Esophagus muscularis mucosa (tissue), 4 donors: ENCODE data around the gene DYRK4. TPM values are rescaled to one million over a fixed set of nuclear protein-coding genes. Genes with fewer than 3 reads are reported as not detected.

ENCODE experiments used
- DNase-seq: peaks from one replicate; pipeline ENCODE4 v3.0.0-alpha.2; 2017; ENCODE audit errors: extremely low spot score
- H3K27ac ChIP-seq, 4 donors: fragments of 200-600 bp; sonication (generic); replicated peaks in 1 of 4; 1 replicate in 3 of 4; 2 replicates in 1 of 4; pipeline ENCODE4 v1.5.1; 2016 to 2019; ENCODE audit warnings: mild to moderate bottlenecking in 1 of 4
- H3K27me3 ChIP-seq, 4 donors: fragments of 200-600 bp; sonication (generic); one replicate each; pipeline versions ENCODE4 v1.5.1 to v1.6.0; 2016 to 2019
- H3K36me3 ChIP-seq, 4 donors: fragments of 200-600 bp; sonication (generic); one replicate each; pipeline ENCODE4 v1.5.1; 2016 to 2019
- H3K4me1 ChIP-seq, 4 donors: fragments of 200-600 bp; sonication (generic); one replicate each; pipeline ENCODE4 v1.5.1; 2016 to 2019
- H3K4me3 ChIP-seq, 4 donors: fragments of 200-600 bp; sonication (generic); 1 replicate in 2 of 4; 2 replicates in 2 of 4; pipeline ENCODE4 v1.5.1; 2016 to 2019; ENCODE audit warnings: mild to moderate bottlenecking in 4 of 4, moderate library complexity in 1 of 4
- H3K9me3 ChIP-seq, 4 donors: fragments of 200-600 bp; sonication (generic); 1 replicate in 3 of 4; 2 replicates in 1 of 4; pipeline ENCODE4 v1.5.1; 2016 to 2019
- CTCF ChIP-seq, 3 experiments: fragments of 200-600 bp in 2 of 3; fragments of 450-650 bp in 1 of 3; sonication (generic) in 2 of 3; IDR thresholded peaks; one replicate each; pipeline ENCODE4 v1.5.1; 2017 to 2019; ENCODE audit warnings: antibody characterized with exemption in 3 of 3, mild to moderate bottlenecking in 2 of 3, moderate library complexity in 1 of 3
- EP300 ChIP-seq: sonication (generic); formaldehyde crosslinking; IDR thresholded peaks from one replicate; pipeline ENCODE4 v1.6.1; 2017; ENCODE audit warnings: antibody characterized with exemption
- POLR2A ChIP-seq: fragments of 450-650 bp; IDR thresholded peaks from one replicate; pipeline ENCODE4 v1.6.1; 2017; ENCODE audit warnings: antibody characterized with exemption, moderate library complexity, mild to moderate bottlenecking, low read depth
- POLR2AphosphoS5 ChIP-seq, 2 donors: sonication (generic); formaldehyde crosslinking; IDR thresholded peaks; one replicate each; pipeline ENCODE4 v1.6.1; 2017; ENCODE audit warnings: antibody characterized with exemption in 2 of 2
- WGBS: methylation state at CpG from one replicate; pipeline ENCODE4 v1.1.5; 2018; 5-methylcytosine and 5-hydroxymethylcytosine counted together
- intact Hi-C: fragments of 100-400 bp; cut with DNase I; formaldehyde crosslinking; loops from one replicate; pipeline ENCODE4 v1.15.1; 2023
- total RNA-seq, 4 donors: library from RNA; depleted of rRNA; stranded (reverse); fragments of >200 nt; gene quantifications; one replicate each; pipeline versions ENCODE4 v1.1.0 to v1.2.1, GENCODE V29; 2016

Gene DYRK4
- total RNA-seq, 4 donors from 2014 or later: 35.2 to 47.8 (median 41.3) TPM

- Histone ChIP-seq H3K9me3 (no peaks in the 10 kb centered on the region), H3K4me1 (peaks cover 36 to 56% (median 44%) of the 10 kb centered on the region in 4 donors), H3K27me3 (no peaks in the 10 kb centered on the region), H3K27ac (peak overlapping the region; percentile 74 to 88 (median 86)), H3K4me3 (peak overlapping the region; percentile 59 to 85 (median 73)), H3K36me3 (peaks cover 2 to 3% (median 2%) of the 10 kb centered on the region in 4 donors)
- intact Hi-C loops: loop anchor here (5.0 kb wide), 1 partner anchor 37 kb away; no protein-coding TSS in a partner anchor
- TF ChIP-seq EP300 (no peak), POLR2AphosphoS5 (IDR thresholded peaks at IDR 0.05) (no peak), CTCF (IDR thresholded peaks at IDR 0.05) (no peak), POLR2A (no peak)
- WGBS: 0% methylated on average over 6 of the region's 6 CpGs
- no peak for DNase-seq
Observed at GRCh38 chr12:4649358-4649661, 87.3 kb downstream of the DYRK4 start.

- DNase-seq: no peak
Observed at GRCh38 chr12:4653257-4653656, 91.2 kb downstream of the DYRK4 start.

GRCh38 chr12:4653691-4654090 lies 91.7 kb downstream of the DYRK4 start:
- peaks cover 27 to 46% (median 38%) of the 10 kb centered on the region in 4 donors for H3K4me1 ChIP-seq
- WGBS: 60% methylated on average over 2 of the region's 2 CpGs

More at GRCh38 chr12:4653257-4653656, 91.2 kb downstream of the DYRK4 start:
- no peak overlapping the region for H3K27ac ChIP-seq
- no peak for TF ChIP-seq EP300
- no peak for TF ChIP-seq CTCF (IDR thresholded peaks at IDR 0.05)
- TF ChIP-seq POLR2A: no peak
- TF ChIP-seq POLR2AphosphoS5 (IDR thresholded peaks at IDR 0.05): no peak
- intact Hi-C loops: no loop called here
- H3K36me3 ChIP-seq: peaks cover 34 to 43% (median 38%) of the 10 kb centered on the region in 4 donors
- peaks cover 27 to 48% (median 39%) of the 10 kb centered on the region in 4 donors for H3K4me1 ChIP-seq
- no peaks in the 10 kb centered on the region for H3K27me3 ChIP-seq
- H3K4me3 ChIP-seq: no peak overlapping the region
- no peaks in the 10 kb centered on the region for H3K9me3 ChIP-seq

More at GRCh38 chr12:4653691-4654090, 91.7 kb downstream of the DYRK4 start:
- no peaks in the 10 kb centered on the region for H3K9me3 ChIP-seq
- no peak for TF ChIP-seq POLR2AphosphoS5 (IDR thresholded peaks at IDR 0.05)
- TF ChIP-seq EP300: no peak
- TF ChIP-seq POLR2A: no peak
- no peak for TF ChIP-seq CTCF (IDR thresholded peaks at IDR 0.05)
- H3K4me3 ChIP-seq: no peak overlapping the region
- DNase-seq: no peak
- H3K27me3 ChIP-seq: no peaks in the 10 kb centered on the region
- peaks cover 38 to 47% (median 42%) of the 10 kb centered on the region in 4 donors for H3K36me3 ChIP-seq
- no peak overlapping the region for H3K27ac ChIP-seq
- intact Hi-C loops: no loop called here

Other genes with a start within 250 kb of the DYRK4 start
- gene TIGAR, start 241.0 kb upstream of the DYRK4 start, total RNA-seq: 1 to 10 TPM; 6.6 to 7.6 (median 7.4) TPM
- gene FGF23, start 182.5 kb upstream of the DYRK4 start, total RNA-seq: not detected
- gene FGF6, start 116.4 kb upstream of the DYRK4 start, total RNA-seq: not detected
- 1 to 10 TPM in 1 of 4 donors, under 1 TPM in 3; 0.58 to 1.4 (median 0.75) TPM for gene RAD51AP1, start 23.3 kb upstream of the DYRK4 start, total RNA-seq
- under 1 TPM; 0.39 to 0.83 (median 0.73) TPM for gene AKAP3, start 86.8 kb downstream of the DYRK4 start, total RNA-seq
- 10 to 100 TPM; 18.7 to 56.1 (median 32.7) TPM for gene NDUFA9, start 86.9 kb downstream of the DYRK4 start, total RNA-seq
- gene GALNT8, start 158.2 kb downstream of the DYRK4 start, total RNA-seq: 1 to 10 TPM in 3 of 4 donors, under 1 TPM in 1; 0.98 to 2.7 (median 1.5) TPM